ENCODE results near the gene HORMAD2.
A peak's percentile ranks its signal among the peaks of the same experiment; 100 is the strongest.
"Not testable (repeated sequence)": the region's sequence is repeated elsewhere in the genome, so short reads cannot be mapped to it uniquely, and the experiment has no call there.

HORMAD2 gene

DNA sequence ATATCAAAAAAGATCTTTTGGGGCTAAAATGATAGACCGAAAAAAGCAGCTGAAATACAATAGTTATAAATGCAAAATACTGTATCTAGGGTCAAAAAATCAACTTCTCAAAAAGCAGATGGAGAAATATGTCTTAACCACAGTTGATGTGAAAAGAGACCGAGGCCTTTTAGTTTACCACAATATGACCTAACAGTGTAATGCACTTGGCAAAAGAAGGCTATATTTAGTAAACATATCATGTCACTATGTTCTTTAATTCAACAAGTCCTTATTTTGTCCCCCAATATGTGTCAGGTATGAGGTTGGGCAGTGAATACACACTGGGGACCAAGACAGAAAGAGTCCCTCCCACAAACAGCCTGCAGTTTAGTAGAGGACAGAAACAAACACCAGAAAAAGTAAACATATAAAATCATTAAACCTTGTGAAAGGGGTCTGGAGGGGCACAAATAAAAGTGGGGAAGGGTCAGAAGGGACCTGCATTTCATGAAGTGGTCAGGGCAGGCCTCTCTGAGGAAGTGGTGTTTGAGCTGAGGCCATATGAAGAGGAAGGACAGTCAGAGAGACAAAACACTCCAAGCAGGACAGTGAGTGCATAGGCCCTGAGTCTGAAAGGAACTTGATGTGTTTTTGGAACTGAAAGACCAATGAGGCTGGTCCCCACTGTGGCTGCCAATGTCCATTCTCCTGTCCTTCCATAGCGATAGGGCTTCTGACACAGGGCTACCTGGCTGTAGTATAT, 112.9 kb downstream of the HORMAD2 start:
- DNase-seq = no peak

GRCh38 chr22:30195245-30196140, 115.2 kb downstream of the HORMAD2 start:
- no peak for DNase-seq

GRCh38 chr22:30196141-30196879, 116.0 kb downstream of the HORMAD2 start:
- peak in 1 of 2 experiments; percentile 41 for DNase-seq

- DNase-seq = no peak
Observed at GRCh38 chr22:30196880-30197336, 116.6 kb downstream of the HORMAD2 start.

DNA sequence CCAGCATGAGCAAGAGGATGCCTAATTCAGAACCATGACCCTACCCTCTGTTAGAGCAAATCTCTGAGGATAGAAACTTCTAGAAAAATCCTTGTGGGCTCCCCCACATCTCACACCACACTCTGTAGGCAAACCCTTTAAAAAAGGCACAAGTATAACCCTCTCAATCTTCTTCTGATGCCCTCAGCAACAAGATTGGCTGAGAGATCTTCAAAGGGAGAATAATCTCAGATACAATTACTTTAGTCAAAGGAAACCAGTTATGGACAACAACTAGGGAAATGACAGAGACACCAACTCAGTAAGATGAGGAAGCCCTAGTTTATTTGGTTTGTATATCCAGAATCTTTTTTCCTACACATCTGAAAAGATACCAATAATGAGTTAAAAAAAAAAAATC, 117.1 kb downstream of the HORMAD2 start:
- no peak for DNase-seq

- no peak for DNase-seq
Observed at GRCh38 chr22:30198152-30198825, 118.0 kb downstream of the HORMAD2 start.

- no peak for DNase-seq
Observed at GRCh38 chr22:30198921-30199320, 118.7 kb downstream of the HORMAD2 start.

DNA sequence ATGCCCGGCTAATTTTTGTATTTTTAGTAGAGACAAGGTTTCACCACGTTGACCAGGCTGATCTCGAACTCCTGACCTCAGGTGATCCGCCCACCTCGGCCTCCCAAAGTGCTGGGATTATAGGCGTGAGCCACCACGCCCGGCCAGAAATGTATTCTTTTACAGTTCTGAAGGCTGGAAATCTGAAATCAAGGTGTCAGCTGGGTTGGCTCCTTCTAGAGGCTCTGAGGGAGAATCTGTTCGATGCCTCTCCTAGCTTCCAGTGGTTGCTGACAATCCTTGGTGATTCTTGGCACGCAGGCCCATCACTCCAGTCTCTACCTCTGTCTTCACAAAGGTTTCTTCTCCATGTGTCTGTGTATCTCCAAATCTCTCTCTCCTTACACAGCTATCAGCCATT, 120.6 kb downstream of the HORMAD2 start:
- not testable (repeated sequence) for DNase-seq

DNA sequence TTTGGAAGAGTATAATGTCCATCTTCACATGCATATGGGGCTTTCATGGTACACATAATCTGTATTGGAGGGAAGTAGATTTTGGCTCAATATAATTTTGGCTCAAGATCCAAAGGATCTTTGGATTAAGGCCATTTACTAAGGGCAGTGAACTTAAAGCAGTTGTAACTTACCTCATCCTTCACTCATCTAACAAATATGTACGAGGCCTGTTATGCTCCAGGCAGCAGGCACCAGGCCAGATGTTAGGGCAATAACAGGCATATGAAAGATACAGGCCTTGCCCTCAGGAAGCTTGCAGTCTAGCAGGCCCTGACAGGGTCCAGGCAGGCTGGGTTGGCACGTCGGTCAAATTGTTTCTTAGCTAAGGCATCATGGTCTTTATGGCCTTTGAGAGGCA, 121.7 kb downstream of the HORMAD2 start:
- DNase-seq = no peak

DNA sequence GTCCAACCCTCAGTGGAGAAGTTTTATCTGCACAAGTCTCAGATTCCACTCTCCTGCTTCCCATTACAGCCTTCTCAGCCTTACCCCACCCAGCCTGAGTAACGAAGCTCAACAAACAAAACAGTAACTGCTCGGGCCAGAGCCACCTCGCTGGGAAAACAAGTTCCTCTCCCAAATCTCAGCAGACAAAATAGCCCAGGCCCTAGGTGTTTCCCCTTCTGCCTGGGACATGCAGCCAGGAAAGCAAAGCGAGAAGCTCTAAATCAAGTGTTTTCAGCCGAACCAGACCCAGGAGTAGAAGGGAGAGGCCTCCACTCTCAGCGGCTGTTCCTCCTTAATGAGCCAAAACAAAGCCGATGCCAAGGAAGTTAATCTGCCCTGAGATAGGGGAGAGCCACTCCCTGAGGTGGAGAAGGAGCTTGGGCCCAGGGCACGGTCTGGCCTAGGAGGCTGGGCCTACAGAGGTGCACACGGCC, 122.3 kb downstream of the HORMAD2 start:
- DNase-seq = no peak

DNA sequence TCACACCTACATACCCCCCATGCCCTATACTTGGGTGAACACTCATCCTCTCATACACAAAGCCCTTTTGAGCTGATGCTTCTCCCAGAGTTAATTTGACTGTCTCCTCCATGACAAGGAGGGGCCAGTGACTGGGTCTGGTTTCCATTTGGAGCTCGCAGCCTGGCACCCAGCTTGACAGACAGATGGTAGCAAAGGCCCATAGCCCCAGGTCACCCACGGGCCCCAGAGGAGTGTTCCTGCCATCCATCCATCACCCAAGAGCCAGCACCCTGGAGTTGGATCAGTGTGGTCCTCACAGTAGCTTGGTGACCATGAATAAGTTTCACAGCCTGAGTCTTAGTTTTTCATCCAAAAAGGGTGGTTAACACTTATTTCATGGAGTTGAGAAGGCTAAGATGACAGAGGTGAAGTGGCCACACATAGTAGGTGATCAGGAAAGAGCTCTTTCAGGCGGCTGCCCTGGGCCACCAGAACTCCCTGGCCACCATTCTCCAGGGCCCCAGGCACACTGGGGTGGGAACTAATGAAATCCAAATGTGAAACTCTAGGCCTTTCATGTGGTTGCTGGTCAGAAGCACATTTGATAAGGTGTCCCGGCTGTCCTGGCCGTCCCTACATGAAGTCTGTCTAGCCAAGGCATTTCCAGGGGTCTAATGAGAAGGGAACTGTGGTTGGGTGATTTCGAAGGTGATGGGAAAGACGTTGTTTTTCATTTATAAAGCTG, 123.9 kb downstream of the HORMAD2 start:
- DNase-seq = no peak

DNA sequence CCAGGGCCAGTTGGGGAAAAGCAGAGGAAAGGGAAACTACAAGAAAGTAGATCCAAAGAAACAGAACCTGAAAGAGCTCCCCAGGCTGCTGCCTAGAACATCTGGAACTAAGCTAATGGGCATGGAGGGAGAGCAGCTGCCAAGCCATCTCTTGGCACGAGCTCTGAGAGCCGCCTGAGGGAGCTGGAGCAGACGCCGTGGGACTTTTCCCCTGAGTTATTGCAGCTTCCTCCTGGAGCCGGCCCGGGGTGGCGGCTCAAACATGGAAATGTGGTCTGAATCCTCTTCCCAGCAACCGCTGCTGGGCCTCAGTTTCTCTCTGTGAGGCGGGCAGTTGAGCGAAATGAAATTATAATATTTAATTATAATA, 124.5 kb downstream of the HORMAD2 start:
- no peak for DNase-seq

GRCh38 chr22:30205281-30206115, 125.2 kb downstream of the HORMAD2 start:
- no peak for DNase-seq

GRCh38 chr22:30206944-30207343, 126.7 kb downstream of the HORMAD2 start:
- no peak for DNase-seq

- no peak for DNase-seq
Observed at GRCh38 chr22:30208631-30209603, 128.7 kb downstream of the HORMAD2 start.

GRCh38 chr22:30209642-30210041, 129.4 kb downstream of the HORMAD2 start:
- DNase-seq = no peak

GRCh38 chr22:30210235-30210909, 130.1 kb downstream of the HORMAD2 start:
- DNase-seq = no peak

DNA sequence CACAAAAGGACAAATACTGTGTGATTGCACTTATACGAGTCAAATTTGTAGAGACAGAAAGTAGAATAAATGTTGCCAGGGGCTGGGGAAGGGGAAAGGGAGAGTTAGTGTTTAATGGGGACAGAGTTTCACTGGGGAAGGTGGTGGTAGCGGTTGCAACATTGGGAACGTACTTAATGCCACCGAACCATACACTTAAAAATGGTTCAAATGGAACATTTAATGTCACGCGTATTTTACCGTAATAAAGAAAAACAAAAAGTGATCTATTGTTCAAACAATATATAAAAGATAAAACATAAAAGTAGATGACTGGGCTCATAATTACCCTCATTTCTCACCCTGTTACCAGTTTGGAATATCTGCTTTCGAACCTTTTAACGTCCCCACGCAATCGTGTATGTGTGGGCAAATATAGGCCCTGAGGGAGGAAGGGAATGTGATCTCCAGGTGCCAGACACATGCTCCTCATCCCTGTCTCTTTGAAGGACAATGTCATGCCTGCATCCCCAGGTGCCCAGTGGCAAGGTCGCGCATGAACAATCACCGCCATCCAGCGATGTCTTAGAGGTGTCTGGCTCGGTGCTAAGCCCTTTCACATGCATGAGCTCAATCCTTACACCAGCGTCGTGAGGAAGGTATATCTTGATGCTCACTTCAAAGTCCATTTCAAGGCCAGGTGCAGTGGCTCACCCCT, 131.0 kb downstream of the HORMAD2 start:
- no peak for DNase-seq

Data from NCI-H1930 (cell line).